IPS DF 6.9 (cell line): Measurements from ENCODE around the gene CRYZL1.

Experiments used
- DNase-seq: peaks from one replicate; pipeline ENCODE4 v3.0.0-alpha.2; 2013; ENCODE audit warnings: low read depth, low spot score
- H3K27ac ChIP-seq: one replicate; pipeline ENCODE4 v1.5.1; 2013; ENCODE audit warnings: low read length, control low read depth
- H3K27me3 ChIP-seq: 2 replicates; pipeline ENCODE4 v1.6.1; 2013; ENCODE audit warnings: mild to moderate bottlenecking, low read length; ENCODE audit not compliant: control insufficient read depth, insufficient read depth
- H3K36me3 ChIP-seq: 2 replicates; pipeline ENCODE4 v1.6.1; 2013; ENCODE audit warnings: low read length; ENCODE audit not compliant: control insufficient read depth, insufficient read depth
- H3K4me1 ChIP-seq: 2 replicates; pipeline ENCODE4 v1.6.1; 2013; ENCODE audit warnings: low read length; ENCODE audit not compliant: control insufficient read depth, insufficient read depth
- H3K4me3 ChIP-seq: 2 replicates; pipeline ENCODE4 v1.5.1; 2013; ENCODE audit warnings: mild to moderate bottlenecking, low read length
- H3K9me3 ChIP-seq: 2 replicates; pipeline ENCODE4 v1.6.1; 2013; ENCODE audit warnings: low read length, inconsistent platforms; ENCODE audit not compliant: control insufficient read depth, insufficient read depth
- WGBS: extraction: QIAGEN DNeasy Blood & Tissue Kit; methylation state at CpG from one replicate; pipeline ENCODE4 v1.1.7; 2013; ENCODE audit warnings: mixed read lengths, missing lambda C conversion rate; ENCODE audit not compliant: insufficient read length, insufficient coverage; 5-methylcytosine and 5-hydroxymethylcytosine counted together

Gene CRYZL1

DNA sequence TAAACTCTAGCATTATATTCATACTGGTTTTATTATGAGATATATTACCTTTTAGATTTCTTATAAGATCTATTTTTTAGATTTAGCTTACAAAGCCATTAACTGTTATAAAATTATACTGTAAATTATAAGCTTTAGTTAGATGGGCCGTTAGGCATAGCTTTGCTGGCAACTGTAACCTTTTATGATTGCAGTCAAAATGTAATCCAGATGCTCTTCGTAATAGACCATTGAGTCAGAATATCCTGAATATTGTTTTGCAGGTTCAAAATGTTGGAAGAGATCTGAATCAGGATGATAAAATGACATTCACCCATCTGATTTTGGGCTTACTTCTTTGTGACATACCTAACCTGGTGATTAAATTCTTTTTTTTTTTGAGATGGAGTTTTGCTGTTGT, 21.7 kb upstream of the CRYZL1 start:
- Histone ChIP-seq H3K36me3 (no peaks in the 10 kb centered on the region), H3K4me3 (no peak overlapping the region), H3K27me3 (no peaks in the 10 kb centered on the region), H3K27ac (no peak overlapping the region), H3K9me3 (no peaks in the 10 kb centered on the region), H3K4me1 (no peaks in the 10 kb centered on the region)
- no peak for DNase-seq
- no CpG with 5 or more reads among the region's 2 CpGs for WGBS

DNA sequence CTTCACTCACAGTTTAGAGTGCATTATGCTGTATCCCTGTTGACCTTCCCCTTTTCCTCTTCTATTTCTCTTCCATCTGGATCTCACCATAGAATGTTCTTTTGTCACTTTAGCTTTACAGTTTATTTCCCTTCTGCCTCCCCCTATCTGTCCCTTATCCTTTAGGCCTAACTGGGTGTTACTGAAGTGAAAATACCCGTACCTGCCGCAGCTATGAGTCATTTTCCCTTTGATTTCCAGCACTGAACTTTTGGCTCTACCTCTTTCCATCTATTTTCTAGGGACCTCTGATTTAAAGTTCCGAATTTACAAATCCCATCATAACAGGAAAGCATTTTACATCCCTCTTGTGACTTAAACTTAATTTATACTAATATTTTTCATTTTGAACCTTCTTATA, 20.5 kb upstream of the CRYZL1 start:
- H3K27me3 ChIP-seq: no peaks in the 10 kb centered on the region
- H3K27ac ChIP-seq: no peak overlapping the region
- no CpG with 5 or more reads among the region's 3 CpGs for WGBS
- no peaks in the 10 kb centered on the region for H3K9me3 ChIP-seq
- H3K4me1 ChIP-seq: no peaks in the 10 kb centered on the region
- H3K4me3 ChIP-seq: no peak overlapping the region
- DNase-seq: no peak
- no peaks in the 10 kb centered on the region for H3K36me3 ChIP-seq

DNA sequence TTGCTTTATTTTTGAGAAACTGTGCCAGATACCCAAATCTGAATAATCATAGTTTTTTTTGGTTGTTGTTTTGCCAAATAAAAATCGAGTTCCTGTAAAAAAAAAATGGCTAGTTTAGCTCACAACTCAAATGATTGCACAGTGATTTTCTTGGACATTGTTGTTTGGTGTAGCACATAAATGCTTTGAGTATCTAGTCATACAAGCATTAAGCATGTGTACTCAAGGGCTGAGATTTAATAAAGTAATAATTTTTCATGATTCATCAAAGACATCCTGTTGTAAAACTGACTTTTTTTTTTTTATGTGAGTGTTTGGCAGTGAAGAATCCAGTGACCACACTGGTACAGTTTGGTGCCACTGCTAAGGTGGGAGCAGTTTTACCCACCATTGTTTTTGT, 19.6 kb upstream of the CRYZL1 start:
- no CpG with 5 or more reads among the region's 1 CpG for WGBS
- H3K9me3 ChIP-seq: no peaks in the 10 kb centered on the region
- no peak overlapping the region for H3K4me3 ChIP-seq
- H3K27ac ChIP-seq: no peak overlapping the region
- no peaks in the 10 kb centered on the region for H3K36me3 ChIP-seq
- H3K4me1 ChIP-seq: no peaks in the 10 kb centered on the region
- no peak for DNase-seq
- no peaks in the 10 kb centered on the region for H3K27me3 ChIP-seq

DNA sequence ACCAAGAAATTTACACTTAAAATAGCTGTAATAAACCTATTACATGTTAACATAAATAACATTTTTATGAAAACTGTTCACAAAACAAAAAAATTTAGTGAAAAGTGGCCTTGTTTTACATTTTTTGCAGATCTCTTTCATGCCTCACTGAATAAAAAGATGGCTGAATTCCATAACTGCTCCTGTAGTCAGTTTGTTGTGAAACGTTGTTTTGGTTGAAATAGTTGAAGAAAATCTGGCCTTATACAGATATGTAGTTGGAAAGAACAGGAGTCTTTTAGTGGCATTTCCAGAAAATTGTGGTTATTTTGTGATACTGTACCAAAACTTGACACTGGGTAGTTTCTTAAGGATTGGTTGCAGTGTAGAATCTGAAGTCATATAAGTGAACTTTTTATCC, 18.9 kb upstream of the CRYZL1 start:
- no CpG with 5 or more reads among the region's 1 CpG for WGBS

DNA sequence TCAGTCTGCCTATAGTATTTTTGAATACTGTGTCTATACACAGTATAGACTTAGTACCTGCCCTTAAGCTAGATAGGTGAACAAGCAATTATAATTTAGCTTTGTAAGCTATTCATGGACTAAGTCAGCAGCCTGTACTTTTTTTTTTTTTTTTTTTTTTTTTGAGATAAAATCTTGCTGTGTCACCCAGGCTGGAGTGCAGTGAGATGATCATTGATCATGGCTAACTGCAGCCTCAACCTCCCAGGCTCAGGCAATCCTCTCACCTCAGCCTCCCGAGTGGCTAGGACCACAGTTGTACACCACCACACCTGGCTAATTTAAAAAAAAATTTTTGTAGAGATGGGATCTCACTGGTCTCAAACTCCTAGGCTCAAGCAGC, 18.0 kb upstream of the CRYZL1 start:
- Histone ChIP-seq H3K4me1 (no peaks in the 10 kb centered on the region; the same call in 1 of the 2 replicates), H3K27ac (no peak overlapping the region), H3K27me3 (no peaks in the 10 kb centered on the region), H3K9me3 (no peaks in the 10 kb centered on the region), H3K36me3 (no peaks in the 10 kb centered on the region), H3K4me3 (no peak overlapping the region)
- WGBS: no CpG with 5 or more reads among the region's 1 CpG
- no peak for DNase-seq

More for the DNA sequence above, 18.9 kb upstream of the CRYZL1 start:
- H3K4me3 ChIP-seq: no peak overlapping the region
- DNase-seq: no peak
- H3K9me3 ChIP-seq: no peaks in the 10 kb centered on the region
- no peak overlapping the region for H3K27ac ChIP-seq
- H3K36me3 ChIP-seq: no peaks in the 10 kb centered on the region
- no peaks in the 10 kb centered on the region for H3K27me3 ChIP-seq
- no peaks in the 10 kb centered on the region for H3K4me1 ChIP-seq

DNA sequence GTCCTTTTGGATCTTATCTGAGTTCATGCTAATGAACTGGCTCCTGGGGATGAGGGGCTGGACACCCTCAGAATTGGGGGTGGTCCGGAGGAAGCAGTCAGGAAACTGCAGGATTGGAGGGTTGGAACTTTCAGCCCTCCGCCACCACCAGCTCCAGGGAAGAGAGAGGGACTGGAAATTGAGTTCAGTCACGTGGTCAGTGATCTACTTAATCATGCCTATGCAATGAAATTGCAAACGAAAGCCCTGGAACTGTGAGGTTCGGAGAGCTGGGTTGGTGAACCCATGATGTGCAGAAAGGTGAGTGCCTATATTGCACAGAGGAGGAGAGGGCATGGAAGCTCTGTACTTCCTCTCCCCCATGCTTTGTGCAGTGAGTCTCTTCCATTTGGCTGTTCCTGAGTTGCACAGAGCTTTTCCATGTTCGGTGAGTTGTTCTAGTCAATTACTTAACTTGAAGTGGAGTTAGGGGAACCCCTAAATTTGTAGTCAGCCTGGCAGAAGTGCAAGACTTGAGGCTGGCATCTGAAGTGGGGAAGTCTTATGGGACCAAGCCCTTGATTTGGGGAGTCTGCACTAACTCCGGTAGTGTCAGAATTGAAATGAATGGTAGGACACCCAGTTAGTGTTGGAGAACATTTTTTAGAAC, 17.5 kb upstream of the CRYZL1 start:
- Histone ChIP-seq H3K36me3 (no peaks in the 10 kb centered on the region), H3K27ac (no peak overlapping the region), H3K9me3 (no peaks in the 10 kb centered on the region), H3K27me3 (no peaks in the 10 kb centered on the region), H3K4me1 (no peaks in the 10 kb centered on the region; the same call in 1 of the 2 replicates), H3K4me3 (no peak overlapping the region)
- no peak for DNase-seq
- WGBS: no CpG with 5 or more reads among the region's 7 CpGs

DNA sequence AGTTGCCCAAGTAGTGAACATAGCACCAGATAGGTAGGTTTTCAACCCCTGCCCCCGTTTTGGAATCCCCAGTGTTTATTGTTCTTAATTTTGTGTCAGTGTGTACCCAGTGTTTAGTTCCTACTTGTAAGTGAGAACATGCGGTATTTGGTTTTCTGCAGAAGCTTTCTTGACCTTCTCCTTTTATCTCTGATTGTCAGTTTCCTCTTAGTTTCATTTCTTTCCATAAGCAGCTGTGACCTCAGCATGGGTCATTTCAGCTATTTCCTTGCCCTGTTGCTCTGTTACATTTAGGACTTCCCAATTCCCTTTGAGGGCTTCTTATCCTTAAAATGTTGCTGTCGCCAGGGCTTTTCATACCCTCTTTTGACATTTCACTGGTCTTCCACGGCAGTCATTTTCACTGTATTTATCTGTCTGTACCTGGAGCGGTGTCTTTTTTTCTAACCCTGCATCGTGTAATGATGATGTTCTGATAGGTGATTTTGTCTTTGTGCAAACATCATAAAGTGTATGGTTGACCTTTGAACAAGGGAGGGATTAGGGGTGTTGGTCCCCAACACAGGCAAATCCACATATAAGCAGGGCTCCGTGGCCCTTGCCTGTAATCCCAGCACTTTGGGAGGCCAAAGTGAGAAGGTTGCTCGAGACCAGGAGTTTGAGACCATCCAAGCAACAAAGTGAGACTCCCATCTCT, 15.7 kb upstream of the CRYZL1 start:
- H3K4me1 ChIP-seq: no peaks in the 10 kb centered on the region; the same call in 1 of the 2 replicates
- no CpG with 5 or more reads among the region's 8 CpGs for WGBS
- H3K9me3 ChIP-seq: no peaks in the 10 kb centered on the region
- no peaks in the 10 kb centered on the region for H3K27me3 ChIP-seq
- no peaks in the 10 kb centered on the region for H3K36me3 ChIP-seq
- H3K4me3 ChIP-seq: no peak overlapping the region
- H3K27ac ChIP-seq: no peak overlapping the region
- no peak for DNase-seq

DNA sequence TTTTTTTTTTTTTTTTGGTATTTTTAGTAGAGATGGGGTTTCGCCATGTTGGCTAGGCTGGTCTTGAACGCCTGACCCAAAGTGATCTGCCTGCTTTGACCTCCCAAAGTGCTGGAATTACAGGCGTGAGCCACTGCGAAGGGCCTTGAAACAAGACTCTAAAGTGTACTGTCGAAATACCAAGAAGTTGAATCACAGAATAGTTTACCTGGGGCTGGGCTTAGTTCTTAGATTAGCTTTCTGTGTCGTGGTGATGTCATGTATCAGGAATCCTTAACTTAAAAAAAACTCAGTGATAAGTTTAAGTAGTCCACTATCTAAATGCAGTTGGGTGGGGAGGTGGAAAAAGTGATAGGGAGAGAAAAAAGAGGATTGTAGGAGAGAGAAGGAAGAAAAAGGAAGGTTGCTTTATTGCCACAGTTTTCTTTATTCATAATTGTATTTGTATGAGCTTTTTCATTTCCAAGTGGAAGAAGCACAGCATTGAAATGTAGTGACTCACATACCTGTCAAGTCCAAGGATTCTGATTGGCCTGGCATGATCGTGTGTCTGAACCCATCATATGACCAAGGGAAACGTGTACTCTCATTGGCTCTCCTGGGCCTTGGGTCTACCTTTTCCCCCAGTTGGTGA, 14.2 kb upstream of the CRYZL1 start:
- no peaks in the 10 kb centered on the region for H3K36me3 ChIP-seq
- H3K27me3 ChIP-seq: no peaks in the 10 kb centered on the region
- no peak for DNase-seq
- H3K9me3 ChIP-seq: no peaks in the 10 kb centered on the region
- no peak overlapping the region for H3K4me3 ChIP-seq
- no peaks in the 10 kb centered on the region; the same call in 1 of the 2 replicates for H3K4me1 ChIP-seq
- no CpG with 5 or more reads among the region's 8 CpGs for WGBS
- no peak overlapping the region for H3K27ac ChIP-seq

DNA sequence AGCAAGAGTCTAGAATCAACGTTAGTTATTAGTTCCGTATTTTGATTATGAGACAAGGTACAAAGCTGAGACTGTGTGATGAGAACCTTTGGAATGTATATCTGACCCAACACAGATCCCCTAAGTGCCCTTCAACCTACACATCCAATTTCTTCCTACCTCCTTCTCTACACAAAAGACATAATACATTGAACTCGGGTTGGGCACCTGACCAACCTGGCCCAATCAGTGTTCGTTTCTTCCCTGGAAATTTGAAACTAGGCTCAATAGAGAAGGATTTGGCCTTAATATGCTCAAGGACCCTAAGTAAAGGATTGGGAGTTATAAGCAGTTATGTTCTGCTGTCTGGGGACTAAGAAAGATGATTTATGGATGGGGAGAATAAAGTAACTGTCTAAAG, 12.9 kb upstream of the CRYZL1 start:
- no CpG with 5 or more reads among the region's 4 CpGs for WGBS
- no peaks in the 10 kb centered on the region for H3K9me3 ChIP-seq
- H3K27me3 ChIP-seq: no peaks in the 10 kb centered on the region
- DNase-seq: no peak
- H3K27ac ChIP-seq: no peak overlapping the region
- no peak overlapping the region for H3K4me3 ChIP-seq
- no peaks in the 10 kb centered on the region for H3K36me3 ChIP-seq
- peaks cover 2% of the 10 kb centered on the region for H3K4me1 ChIP-seq

DNA sequence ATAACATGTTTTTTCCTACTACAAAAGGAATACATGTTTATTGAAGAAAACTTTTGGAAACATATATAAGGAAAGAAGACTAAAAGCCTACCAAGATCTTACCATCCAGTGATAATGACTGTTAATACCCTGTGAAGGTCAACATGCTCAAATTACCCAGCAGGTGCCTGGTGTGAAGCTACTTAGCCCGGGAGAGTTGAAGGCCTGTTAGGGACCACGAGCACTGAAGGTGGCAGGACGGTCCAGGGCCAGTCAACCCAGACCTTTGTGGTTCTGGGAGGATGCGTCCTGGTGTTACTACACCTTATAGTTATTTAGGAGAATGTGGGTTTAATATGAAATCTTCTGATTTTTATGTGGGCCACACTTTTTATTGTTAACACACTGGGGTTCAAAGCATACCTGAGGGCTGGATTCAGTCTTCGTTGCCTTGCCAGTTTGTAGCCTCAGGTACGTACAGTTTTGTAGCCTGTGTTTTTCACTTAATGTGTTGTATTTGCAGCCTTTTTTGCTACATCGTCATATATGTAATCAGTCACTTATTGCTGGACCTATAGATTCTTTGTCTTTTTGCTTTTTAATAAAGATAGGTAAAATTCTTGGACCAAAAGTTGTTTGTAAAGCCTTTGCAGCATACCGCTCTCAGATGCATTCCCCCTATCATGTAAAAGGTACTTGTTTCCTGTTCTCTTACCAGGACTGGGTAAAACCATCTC, 10.6 kb upstream of the CRYZL1 start:
- no peak for DNase-seq
- Histone ChIP-seq H3K36me3 (no peaks in the 10 kb centered on the region), H3K4me3 (no peak overlapping the region), H3K4me1 (peaks cover 2% of the 10 kb centered on the region), H3K27me3 (no peaks in the 10 kb centered on the region), H3K9me3 (no peaks in the 10 kb centered on the region), H3K27ac (no peak overlapping the region)
- no CpG with 5 or more reads among the region's 8 CpGs for WGBS
